ENCODE measurements around the gene PODXL2.

The PODXL2 gene, protein sequence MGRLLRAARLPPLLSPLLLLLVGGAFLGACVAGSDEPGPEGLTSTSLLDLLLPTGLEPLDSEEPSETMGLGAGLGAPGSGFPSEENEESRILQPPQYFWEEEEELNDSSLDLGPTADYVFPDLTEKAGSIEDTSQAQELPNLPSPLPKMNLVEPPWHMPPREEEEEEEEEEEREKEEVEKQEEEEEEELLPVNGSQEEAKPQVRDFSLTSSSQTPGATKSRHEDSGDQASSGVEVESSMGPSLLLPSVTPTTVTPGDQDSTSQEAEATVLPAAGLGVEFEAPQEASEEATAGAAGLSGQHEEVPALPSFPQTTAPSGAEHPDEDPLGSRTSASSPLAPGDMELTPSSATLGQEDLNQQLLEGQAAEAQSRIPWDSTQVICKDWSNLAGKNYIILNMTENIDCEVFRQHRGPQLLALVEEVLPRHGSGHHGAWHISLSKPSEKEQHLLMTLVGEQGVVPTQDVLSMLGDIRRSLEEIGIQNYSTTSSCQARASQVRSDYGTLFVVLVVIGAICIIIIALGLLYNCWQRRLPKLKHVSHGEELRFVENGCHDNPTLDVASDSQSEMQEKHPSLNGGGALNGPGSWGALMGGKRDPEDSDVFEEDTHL

DNA sequence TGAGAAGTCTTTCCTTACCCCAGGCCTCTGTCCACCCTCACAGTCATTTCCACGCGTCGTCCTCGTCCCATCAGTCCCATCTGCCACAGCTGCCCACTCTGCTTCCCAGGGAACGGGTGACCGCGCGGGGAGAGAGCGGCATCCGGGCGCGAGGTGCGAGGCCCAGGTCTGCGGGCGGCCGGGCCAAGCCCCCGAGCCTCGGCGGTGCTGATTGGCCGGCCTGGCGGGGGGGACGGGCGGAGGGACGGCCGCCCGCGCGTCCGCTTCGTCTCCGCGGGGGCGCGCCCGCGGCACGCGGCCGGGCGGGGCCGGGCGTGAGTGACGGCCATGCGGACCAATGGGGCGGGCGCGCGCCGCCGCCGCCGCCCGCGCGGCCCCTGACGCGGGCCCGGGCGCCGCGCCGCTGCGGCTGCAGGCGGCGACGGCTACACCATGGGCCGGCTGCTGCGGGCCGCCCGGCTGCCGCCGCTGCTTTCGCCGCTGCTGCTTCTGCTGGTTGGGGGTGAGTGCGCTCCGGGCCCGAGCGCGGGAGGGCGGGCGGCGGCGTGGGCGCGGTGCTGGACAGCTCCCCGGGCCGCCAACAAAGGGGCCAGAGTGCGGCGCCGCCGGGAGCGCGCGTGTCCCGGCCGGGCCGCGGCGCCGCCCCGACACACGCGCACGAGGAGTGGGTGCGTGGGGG lies at the start of gene PODXL2:
Gene PODXL2, plus strand, starts transcription at position 398 of the 679 bp plus-strand sequence. Its CDS starts 35 bp downstream, at position 433.
- peaks cover 9% of the 10 kb centered on the region for H3K4me1 ChIP-seq
- H3K9ac ChIP-seq: no peak within 1 kb of the TSS
- H3K36me3 ChIP-seq (ENCODE audit: control insufficient read depth, insufficient read depth, low read length): no peaks in the 10 kb centered on the region
- no peaks in the 10 kb centered on the region for H3K9me3 ChIP-seq (ENCODE audit: control insufficient read depth, low read length)
- H3K4me2 ChIP-seq (ENCODE audit: low read length): peak within 1 kb of the TSS; percentile 72
- TF ChIP-seq, protein P1, sequence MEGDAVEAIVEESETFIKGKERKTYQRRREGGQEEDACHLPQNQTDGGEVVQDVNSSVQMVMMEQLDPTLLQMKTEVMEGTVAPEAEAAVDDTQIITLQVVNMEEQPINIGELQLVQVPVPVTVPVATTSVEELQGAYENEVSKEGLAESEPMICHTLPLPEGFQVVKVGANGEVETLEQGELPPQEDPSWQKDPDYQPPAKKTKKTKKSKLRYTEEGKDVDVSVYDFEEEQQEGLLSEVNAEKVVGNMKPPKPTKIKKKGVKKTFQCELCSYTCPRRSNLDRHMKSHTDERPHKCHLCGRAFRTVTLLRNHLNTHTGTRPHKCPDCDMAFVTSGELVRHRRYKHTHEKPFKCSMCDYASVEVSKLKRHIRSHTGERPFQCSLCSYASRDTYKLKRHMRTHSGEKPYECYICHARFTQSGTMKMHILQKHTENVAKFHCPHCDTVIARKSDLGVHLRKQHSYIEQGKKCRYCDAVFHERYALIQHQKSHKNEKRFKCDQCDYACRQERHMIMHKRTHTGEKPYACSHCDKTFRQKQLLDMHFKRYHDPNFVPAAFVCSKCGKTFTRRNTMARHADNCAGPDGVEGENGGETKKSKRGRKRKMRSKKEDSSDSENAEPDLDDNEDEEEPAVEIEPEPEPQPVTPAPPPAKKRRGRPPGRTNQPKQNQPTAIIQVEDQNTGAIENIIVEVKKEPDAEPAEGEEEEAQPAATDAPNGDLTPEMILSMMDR (IDR thresholded peaks at IDR 0.05): no peak
- H3K27me3 ChIP-seq (ENCODE audit: control insufficient read depth, insufficient read depth, low read length): no peaks in the 10 kb centered on the region
- H3K27ac ChIP-seq: no peak within 1 kb of the TSS
- H3K4me3 ChIP-seq (ENCODE audit: low read depth, low read length): peak within 1 kb of the TSS; percentile 38
- H2AFZ ChIP-seq: peak within 1 kb of the TSS; percentile 68
- H3K79me2 ChIP-seq: no peaks in the 10 kb centered on the region

DNA sequence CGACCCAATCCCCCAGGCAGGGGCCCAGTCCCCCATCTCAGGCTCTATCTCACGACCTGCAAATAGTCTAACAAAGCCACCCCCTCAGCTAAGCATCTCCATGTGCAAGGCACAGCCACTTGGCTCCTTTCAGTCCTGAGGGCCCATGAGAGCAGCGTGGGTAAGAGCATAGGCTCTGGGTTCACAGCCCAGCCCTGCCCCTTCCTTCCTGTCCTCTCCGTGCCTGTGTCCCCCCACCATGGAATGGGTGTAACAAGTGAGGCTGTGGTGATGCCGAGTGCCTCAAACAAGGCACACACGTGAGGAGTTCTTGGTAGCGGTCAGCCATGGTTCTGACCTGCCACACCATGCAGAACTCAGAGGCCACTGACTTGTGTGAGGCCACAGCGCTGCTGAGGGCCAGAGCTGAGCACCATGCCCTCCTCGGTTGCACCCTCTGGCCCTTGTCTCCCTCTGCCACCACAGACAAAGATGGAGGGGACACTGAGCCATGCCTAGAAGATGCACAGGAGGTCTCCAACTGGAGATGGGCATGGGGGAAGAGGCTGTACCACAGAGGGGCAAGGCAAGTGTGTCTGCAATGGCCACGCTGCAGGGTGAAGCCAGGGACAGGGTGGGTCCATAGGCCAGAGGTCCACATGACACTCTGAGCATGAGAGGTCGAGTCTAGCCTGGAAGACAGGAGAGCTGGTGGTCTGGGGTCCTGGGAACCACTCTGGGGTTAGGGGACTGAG lies 48.5 kb upstream of the PODXL2 start:
- no peak overlapping the region for H2AFZ ChIP-seq
- H3K27ac ChIP-seq: no peak overlapping the region
- H3K9me3 ChIP-seq (ENCODE audit: control insufficient read depth, low read length): no peaks in the 10 kb centered on the region
- H3K4me2 ChIP-seq (ENCODE audit: low read length): no peak overlapping the region
- peaks cover 22% of the 10 kb centered on the region for H3K79me2 ChIP-seq
- H3K9ac ChIP-seq: no peak overlapping the region
- H3K4me1 ChIP-seq: peaks cover 19% of the 10 kb centered on the region
- TF ChIP-seq, protein P1 (IDR thresholded peaks at IDR 0.05): no peak
- H3K36me3 ChIP-seq (ENCODE audit: control insufficient read depth, insufficient read depth, low read length): no peaks in the 10 kb centered on the region
- H3K4me3 ChIP-seq (ENCODE audit: low read depth, low read length): no peak overlapping the region
- no peaks in the 10 kb centered on the region for H3K27me3 ChIP-seq (ENCODE audit: control insufficient read depth, insufficient read depth, low read length)

DNA sequence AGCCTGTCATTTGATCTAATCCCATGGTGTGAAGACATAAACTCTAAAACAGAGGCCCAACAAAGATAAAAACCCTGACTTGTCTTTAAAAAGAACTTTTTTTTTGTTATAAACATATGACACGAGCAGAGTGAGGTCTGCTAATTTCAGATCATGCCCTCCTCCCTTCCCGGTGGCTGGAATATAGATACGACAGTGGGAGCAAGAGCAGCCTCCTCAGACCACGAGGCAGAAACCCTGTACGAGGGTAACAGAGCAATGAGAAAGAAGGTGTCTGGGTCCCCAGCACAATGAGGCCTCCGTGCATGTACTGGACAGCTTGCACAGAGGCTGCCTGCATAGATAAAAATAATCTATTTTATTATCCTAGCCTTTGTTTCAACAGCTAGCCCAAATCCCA lies 44.3 kb upstream of the PODXL2 start:
- Histone ChIP-seq H3K9ac (no peak overlapping the region), H3K79me2 (peaks cover 57% of the 10 kb centered on the region), H3K36me3 (ENCODE audit: control insufficient read depth, insufficient read depth, low read length) (no peaks in the 10 kb centered on the region), H2AFZ (no peak overlapping the region), H3K4me2 (ENCODE audit: low read length) (no peak overlapping the region), H3K4me1 (peaks cover 12% of the 10 kb centered on the region), H3K27me3 (ENCODE audit: control insufficient read depth, insufficient read depth, low read length) (no peaks in the 10 kb centered on the region), H3K27ac (no peak overlapping the region), H3K9me3 (ENCODE audit: control insufficient read depth, low read length) (no peaks in the 10 kb centered on the region), H3K4me3 (ENCODE audit: low read depth, low read length) (no peak overlapping the region)
- TF ChIP-seq, protein P1 (IDR thresholded peaks at IDR 0.05): no peak

DNA sequence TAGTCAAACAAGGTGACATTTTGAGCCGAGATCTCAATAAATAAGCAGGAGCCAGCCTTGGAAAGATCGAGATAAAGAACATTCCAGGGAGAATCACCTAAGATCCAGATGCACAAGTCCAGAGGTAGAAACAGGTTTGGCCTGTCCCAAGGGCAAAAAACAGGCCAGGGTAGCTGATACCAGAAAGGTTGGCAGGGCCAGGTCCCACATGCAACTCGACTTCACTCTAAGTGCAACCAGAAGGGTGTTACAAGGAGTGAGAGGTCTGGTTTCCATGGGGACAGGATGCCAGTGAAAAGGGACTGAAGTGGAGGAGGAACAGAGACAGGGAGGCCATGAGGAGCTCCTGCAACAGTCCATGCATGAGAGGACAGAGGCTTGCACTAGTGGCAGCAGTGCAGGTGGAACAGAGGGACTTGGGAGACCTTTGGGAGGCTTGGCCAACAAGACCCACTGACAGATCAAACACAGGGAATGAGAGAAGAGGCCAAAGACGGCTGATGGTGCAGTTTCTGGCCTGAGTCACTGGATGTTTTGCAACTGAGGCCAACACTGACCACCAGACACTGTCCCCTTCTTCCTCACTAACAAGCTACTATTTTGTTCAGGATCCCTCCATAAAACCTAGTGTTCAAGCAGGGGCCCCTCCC lies 43.7 kb upstream of the PODXL2 start:
- TF ChIP-seq, protein P1 (IDR thresholded peaks at IDR 0.05): no peak
- no peaks in the 10 kb centered on the region for H3K9me3 ChIP-seq (ENCODE audit: control insufficient read depth, low read length)
- H2AFZ ChIP-seq: no peak overlapping the region
- no peak overlapping the region for H3K27ac ChIP-seq
- H3K4me2 ChIP-seq (ENCODE audit: low read length): no peak overlapping the region
- peaks cover 61% of the 10 kb centered on the region for H3K79me2 ChIP-seq
- H3K4me1 ChIP-seq: peaks cover 12% of the 10 kb centered on the region
- H3K9ac ChIP-seq: no peak overlapping the region
- no peaks in the 10 kb centered on the region for H3K27me3 ChIP-seq (ENCODE audit: control insufficient read depth, insufficient read depth, low read length)
- no peak overlapping the region for H3K4me3 ChIP-seq (ENCODE audit: low read depth, low read length)
- no peaks in the 10 kb centered on the region for H3K36me3 ChIP-seq (ENCODE audit: control insufficient read depth, insufficient read depth, low read length)
